Measurements from ENCODE around the gene TIAM2. TPM values are rescaled to one million over a fixed set of nuclear protein-coding genes. Genes with fewer than 3 reads are reported as not detected.

TIAM2 gene
- total RNA-seq, 3 donors from 2014 or later (not counting 1 experiment from before 2014, with no cell fraction given): 6.5 to 11.1 (median 8.7) TPM

DNA sequence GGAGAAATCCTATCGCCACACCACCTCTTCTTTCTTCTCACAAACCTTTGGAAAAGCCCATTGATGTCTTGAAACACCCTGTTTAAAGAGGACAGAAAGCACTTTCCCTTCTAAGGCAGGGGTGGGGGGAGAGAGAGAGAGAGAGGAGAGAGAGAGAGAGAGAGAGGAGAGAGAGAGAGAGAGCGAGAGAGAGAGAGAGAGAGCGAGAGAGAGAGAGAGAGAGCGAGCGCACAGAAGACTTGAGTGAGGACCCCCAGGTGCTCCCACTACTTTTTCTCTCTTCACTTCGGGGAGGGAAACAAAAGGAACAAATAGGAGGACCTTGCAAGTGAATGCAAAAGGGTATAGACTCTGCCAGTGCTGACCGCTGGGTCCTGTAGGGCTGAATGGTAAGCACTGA, 52.4 kb downstream of the TIAM2 start:
- WGBS (ENCODE audit: insufficient coverage): 95% methylated on average over 1 of the region's 7 CpGs
- no peaks in the 10 kb centered on the region for H3K9me3 ChIP-seq (ENCODE audit: control insufficient read depth, insufficient read depth, low read length)
- Mint-ChIP-seq H3K27me3 (ENCODE audit: low read depth in 2 of 2) (peaks cover 6 to 7% of the 10 kb centered on the region in 2 donors), H3K4me3 (no peak overlapping the region), H3K36me3 (no peaks in the 10 kb centered on the region), H3K9me3 (no peaks in the 10 kb centered on the region), H3K27ac (no peak overlapping the region), H3K4me1 (peaks cover 12 to 19% of the 10 kb centered on the region in 2 donors)
- intact Hi-C loops (cut with micrococcal nuclease): no loop called here
- H3K27ac ChIP-seq (ENCODE audit: low read length): no peak overlapping the region
- DNase-seq (no peak), ATAC-seq (no peak)
- TF ChIP-seq, protein P1, sequence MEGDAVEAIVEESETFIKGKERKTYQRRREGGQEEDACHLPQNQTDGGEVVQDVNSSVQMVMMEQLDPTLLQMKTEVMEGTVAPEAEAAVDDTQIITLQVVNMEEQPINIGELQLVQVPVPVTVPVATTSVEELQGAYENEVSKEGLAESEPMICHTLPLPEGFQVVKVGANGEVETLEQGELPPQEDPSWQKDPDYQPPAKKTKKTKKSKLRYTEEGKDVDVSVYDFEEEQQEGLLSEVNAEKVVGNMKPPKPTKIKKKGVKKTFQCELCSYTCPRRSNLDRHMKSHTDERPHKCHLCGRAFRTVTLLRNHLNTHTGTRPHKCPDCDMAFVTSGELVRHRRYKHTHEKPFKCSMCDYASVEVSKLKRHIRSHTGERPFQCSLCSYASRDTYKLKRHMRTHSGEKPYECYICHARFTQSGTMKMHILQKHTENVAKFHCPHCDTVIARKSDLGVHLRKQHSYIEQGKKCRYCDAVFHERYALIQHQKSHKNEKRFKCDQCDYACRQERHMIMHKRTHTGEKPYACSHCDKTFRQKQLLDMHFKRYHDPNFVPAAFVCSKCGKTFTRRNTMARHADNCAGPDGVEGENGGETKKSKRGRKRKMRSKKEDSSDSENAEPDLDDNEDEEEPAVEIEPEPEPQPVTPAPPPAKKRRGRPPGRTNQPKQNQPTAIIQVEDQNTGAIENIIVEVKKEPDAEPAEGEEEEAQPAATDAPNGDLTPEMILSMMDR (IDR thresholded peaks at IDR 0.05): no peak
- no peak overlapping the region for H3K4me3 ChIP-seq (ENCODE audit: low read length)
- no peaks in the 10 kb centered on the region for H3K36me3 ChIP-seq (ENCODE audit: control insufficient read depth, insufficient read depth, low read length)
- no peaks in the 10 kb centered on the region for H3K27me3 ChIP-seq (ENCODE audit: control insufficient read depth, insufficient read depth, low read length)
- H3K4me1 ChIP-seq (ENCODE audit: control insufficient read depth, insufficient read depth, low read length): peaks cover 22% of the 10 kb centered on the region

DNA sequence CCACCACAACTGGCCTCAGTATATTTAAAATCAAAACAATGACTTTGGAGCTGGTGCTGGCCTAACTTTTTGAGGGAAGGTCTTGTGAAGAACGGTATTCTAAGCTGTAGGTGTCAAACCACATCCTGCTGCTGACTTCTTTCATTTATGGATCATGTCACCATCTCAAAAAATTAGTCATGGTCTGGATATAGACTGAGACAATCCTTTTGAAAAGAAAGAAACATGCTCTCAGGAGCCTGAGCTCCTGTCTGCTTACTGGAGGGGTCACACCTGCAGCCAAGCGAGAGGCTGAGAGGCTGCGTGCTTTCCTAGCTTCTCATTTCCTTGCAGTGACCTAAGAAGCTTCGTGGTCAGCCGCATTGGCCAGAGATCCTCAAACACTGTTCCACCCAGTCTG, 55.2 kb downstream of the TIAM2 start:
- no peaks in the 10 kb centered on the region for H3K9me3 Mint-ChIP-seq
- H3K4me3 Mint-ChIP-seq: no peak overlapping the region
- Histone ChIP-seq H3K36me3 (ENCODE audit: control insufficient read depth, insufficient read depth, low read length) (no peaks in the 10 kb centered on the region), H3K27ac (ENCODE audit: low read length) (peak overlapping the region; percentile 34), H3K4me1 (ENCODE audit: control insufficient read depth, insufficient read depth, low read length) (peaks cover 22% of the 10 kb centered on the region), H3K27me3 (ENCODE audit: control insufficient read depth, insufficient read depth, low read length) (no peaks in the 10 kb centered on the region), H3K9me3 (ENCODE audit: control insufficient read depth, insufficient read depth, low read length) (no peaks in the 10 kb centered on the region), H3K4me3 (ENCODE audit: low read length) (no peak overlapping the region)
- ATAC-seq (peak; percentile 78 to 88 (median 86)), DNase-seq (peak; percentile 17 to 53)
- WGBS (ENCODE audit: insufficient coverage): 19% methylated on average over 5 of the region's 5 CpGs
- TF ChIP-seq, protein P1 (IDR thresholded peaks at IDR 0.05): no peak
- no peaks in the 10 kb centered on the region for H3K36me3 Mint-ChIP-seq
- intact Hi-C loops (cut with micrococcal nuclease): no loop called here
- peaks cover 12 to 19% of the 10 kb centered on the region in 2 donors for H3K4me1 Mint-ChIP-seq
- H3K27me3 Mint-ChIP-seq (ENCODE audit: low read depth in 2 of 2): peaks cover 6 to 7% of the 10 kb centered on the region in 2 donors
- peak overlapping the region; percentile 4 to 14 for H3K27ac Mint-ChIP-seq

DNA sequence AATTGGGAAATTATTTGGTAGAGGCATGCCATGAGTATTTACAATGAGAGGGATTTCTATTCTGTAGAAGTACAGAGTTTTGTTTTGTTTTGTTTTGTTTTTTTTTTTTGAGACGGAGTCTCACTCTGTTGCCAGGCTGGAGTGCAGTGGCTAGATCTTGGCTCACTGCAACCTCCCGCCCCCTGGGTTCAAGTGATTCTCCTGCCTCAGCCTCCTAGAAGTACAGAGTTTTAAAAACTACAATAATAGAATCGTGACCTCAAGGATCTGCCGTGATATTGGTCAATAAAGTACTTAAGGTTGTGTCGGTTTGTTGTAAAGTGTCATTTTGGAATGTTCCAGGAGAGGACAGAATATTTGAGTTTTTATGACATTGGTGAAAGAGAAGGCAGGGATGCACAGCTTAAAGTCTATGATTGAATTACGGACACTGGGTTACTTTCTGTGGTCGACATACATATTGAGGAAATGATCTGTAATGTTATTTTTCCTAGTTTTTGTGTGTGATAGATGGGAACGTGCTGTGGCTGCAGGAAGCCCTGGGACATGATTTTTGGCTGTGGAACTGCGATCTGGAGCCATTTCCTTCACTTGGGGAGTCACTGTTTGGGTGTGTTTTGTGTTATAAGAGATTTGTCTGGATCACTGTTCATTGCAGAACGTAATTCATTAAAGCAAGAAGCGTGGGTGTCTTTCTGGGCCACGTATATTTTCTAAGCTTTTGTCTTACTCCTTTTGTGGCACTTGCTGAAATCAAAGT, 59.6 kb downstream of the TIAM2 start:
- Mint-ChIP-seq H3K36me3 (no peaks in the 10 kb centered on the region), H3K4me3 (no peak overlapping the region), H3K9me3 (no peaks in the 10 kb centered on the region), H3K27me3 (ENCODE audit: low read depth in 2 of 2) (peaks cover 8 to 14% of the 10 kb centered on the region in 2 donors), H3K27ac (no peak overlapping the region), H3K4me1 (peaks cover 7 to 19% of the 10 kb centered on the region in 2 donors)
- no peak for DNase-seq
- peaks cover 19% of the 10 kb centered on the region for H3K4me1 ChIP-seq (ENCODE audit: control insufficient read depth, insufficient read depth, low read length)
- H3K27ac ChIP-seq (ENCODE audit: low read length): no peak overlapping the region
- H3K4me3 ChIP-seq (ENCODE audit: low read length): no peak overlapping the region
- no peaks in the 10 kb centered on the region for H3K27me3 ChIP-seq (ENCODE audit: control insufficient read depth, insufficient read depth, low read length)
- H3K36me3 ChIP-seq (ENCODE audit: control insufficient read depth, insufficient read depth, low read length): no peaks in the 10 kb centered on the region
- no peaks in the 10 kb centered on the region for H3K9me3 ChIP-seq (ENCODE audit: control insufficient read depth, insufficient read depth, low read length)
- TF ChIP-seq, protein P1 (IDR thresholded peaks at IDR 0.05): no peak
- 77% methylated on average over 12 of the region's 12 CpGs for WGBS (ENCODE audit: insufficient coverage)
- intact Hi-C loops (cut with micrococcal nuclease): no loop called here
- no peak for ATAC-seq
